Measurements from ENCODE around the gene OTX2. TPM values are rescaled to one million over a fixed set of nuclear protein-coding genes. Genes with fewer than 3 reads are reported as not detected.

Gene OTX2
- total RNA-seq, 4 donors from 2014 or later, result not detected

DNA sequence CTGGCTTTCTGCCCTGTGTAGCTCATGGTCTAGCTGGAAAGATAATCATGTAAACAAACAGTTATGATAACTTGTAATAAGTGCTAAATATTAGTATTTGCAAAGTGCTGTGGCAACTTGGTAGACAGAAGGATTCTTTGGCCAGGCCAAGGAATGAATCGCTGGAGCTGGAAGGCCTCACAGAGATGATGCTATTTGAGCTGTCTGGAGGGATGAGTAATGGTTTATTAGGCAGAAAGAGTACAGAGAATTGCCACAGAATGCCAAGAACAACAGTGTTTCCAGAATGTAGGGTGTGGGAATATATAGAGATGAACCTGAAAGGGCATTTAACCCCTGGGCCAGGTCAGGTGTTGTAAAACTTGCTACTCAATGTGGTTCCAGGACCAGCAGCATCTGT lies 27.6 kb downstream of the OTX2 start:
- TF ChIP-seq, protein P1, sequence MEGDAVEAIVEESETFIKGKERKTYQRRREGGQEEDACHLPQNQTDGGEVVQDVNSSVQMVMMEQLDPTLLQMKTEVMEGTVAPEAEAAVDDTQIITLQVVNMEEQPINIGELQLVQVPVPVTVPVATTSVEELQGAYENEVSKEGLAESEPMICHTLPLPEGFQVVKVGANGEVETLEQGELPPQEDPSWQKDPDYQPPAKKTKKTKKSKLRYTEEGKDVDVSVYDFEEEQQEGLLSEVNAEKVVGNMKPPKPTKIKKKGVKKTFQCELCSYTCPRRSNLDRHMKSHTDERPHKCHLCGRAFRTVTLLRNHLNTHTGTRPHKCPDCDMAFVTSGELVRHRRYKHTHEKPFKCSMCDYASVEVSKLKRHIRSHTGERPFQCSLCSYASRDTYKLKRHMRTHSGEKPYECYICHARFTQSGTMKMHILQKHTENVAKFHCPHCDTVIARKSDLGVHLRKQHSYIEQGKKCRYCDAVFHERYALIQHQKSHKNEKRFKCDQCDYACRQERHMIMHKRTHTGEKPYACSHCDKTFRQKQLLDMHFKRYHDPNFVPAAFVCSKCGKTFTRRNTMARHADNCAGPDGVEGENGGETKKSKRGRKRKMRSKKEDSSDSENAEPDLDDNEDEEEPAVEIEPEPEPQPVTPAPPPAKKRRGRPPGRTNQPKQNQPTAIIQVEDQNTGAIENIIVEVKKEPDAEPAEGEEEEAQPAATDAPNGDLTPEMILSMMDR (IDR thresholded peaks at IDR 0.05), result no peak
- TF ChIP-seq POLR2A (IDR thresholded peaks at IDR 0.05), result no peak
- 45 to 62% methylated on average over 1 of the region's 1 CpG for WGBS, 2 donors
- intact Hi-C loops (cut with DNase I; ENCODE audit: low total_unique reads), result no loop called here

DNA sequence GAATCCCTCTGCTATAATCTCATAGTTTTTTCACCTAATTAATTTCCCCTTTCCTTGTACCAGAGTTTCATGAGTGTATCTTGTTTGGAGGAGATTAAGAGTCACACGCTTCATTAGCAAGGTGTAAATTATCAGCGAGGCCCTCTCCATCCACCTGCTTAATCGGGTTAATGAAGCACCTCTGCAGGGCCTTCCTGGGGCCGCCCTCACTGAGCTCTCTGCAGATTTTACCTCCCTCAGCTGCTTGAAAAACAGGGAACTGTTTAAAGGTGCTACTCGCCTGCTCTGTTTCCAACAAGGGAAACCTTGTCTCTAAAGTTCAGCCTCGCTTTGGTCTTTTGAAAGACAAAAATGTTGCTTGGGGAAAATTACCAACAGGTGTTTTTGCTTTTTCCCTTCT lies 35.8 kb downstream of the OTX2 start:
- TF ChIP-seq POLR2A (IDR thresholded peaks at IDR 0.05), result no peak
- TF ChIP-seq, protein P1 (IDR thresholded peaks at IDR 0.05), result no peak
- H3K4me3 ChIP-seq (ENCODE audit: low read depth, poor library complexity, severe bottlenecking), result no peak overlapping the region
- WGBS, 2 donors, result 40 to 47% methylated on average over 6 of the region's 6 CpGs
- intact Hi-C loops (cut with DNase I; ENCODE audit: low total_unique reads), result no loop called here
- no peak for DNase-seq (ENCODE audit: low spot score in 2 of 2)

More for the DNA sequence above, 27.6 kb downstream of the OTX2 start:
- H3K4me3 ChIP-seq (ENCODE audit: low read depth, poor library complexity, severe bottlenecking), result no peak overlapping the region
- DNase-seq (ENCODE audit: low spot score in 2 of 2), result no peak

DNA sequence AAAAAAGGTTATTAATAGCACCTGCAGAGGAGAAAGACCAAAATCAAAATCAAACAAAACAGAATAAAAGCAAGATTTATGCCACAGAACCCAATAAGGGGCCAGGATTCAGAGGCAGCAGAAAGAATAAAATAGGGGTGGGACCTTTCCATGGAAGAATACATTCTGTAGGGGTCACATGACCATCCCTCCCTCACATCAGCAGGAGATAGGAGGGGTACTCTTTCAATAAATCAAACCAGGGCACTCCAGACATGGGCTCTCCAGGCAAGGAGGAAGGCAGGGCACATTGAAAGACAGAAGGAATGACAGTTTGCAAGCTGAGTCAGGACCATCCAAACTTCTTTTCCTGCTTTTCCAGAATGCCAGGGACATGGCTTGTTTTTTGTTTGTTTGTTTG lies 39.8 kb downstream of the OTX2 start:
- no peak overlapping the region for H3K4me3 ChIP-seq (ENCODE audit: low read depth, poor library complexity, severe bottlenecking)
- no peak for DNase-seq (ENCODE audit: low spot score in 2 of 2)
- intact Hi-C loops (cut with DNase I; ENCODE audit: low total_unique reads), result no loop called here
- no peak for TF ChIP-seq POLR2A (IDR thresholded peaks at IDR 0.05)

DNA sequence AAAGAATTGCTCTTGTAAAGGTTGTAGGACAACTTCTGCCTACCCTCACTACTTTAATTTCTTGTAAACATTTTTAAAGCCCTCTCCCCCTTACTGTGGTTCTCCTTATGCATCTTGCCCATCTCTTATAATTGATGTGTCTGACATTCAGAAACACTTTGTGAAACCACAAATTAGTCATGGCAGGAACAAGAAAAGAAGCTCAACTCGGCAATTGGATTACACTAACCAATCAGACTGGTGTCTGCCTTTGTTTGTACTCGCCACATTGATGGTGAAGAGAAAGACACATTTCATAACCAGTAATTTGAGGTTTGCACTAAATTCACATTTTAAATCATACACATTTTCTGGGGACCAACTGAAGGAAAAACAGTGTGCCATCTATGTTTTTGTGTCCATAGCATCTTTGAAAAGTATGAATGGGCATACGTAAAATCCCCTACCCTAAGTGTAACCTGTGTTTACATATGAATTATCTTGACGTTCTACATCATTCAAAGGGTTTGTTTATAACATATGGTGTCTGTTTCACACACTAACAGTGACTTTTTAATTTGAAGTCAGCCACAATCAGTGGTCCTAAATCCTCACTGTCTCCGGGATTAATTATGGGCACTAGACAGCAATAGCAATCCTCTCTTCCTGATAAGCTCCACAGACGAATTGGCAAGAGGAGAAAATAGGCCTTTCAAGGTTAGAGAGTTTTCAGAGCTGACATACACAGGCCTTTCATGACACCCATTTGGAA lies 49.9 kb downstream of the OTX2 start:
- intact Hi-C loops (cut with DNase I; ENCODE audit: low total_unique reads), result no loop called here
- no peak overlapping the region for H3K4me3 ChIP-seq (ENCODE audit: low read depth, poor library complexity, severe bottlenecking)
- DNase-seq (ENCODE audit: low spot score in 2 of 2), result no peak
- TF ChIP-seq POLR2A (IDR thresholded peaks at IDR 0.05), result no peak
- TF ChIP-seq, protein P1 (IDR thresholded peaks at IDR 0.05), result no peak
- WGBS, 2 donors, result 55 to 60% methylated on average over 6 of the region's 6 CpGs

DNA sequence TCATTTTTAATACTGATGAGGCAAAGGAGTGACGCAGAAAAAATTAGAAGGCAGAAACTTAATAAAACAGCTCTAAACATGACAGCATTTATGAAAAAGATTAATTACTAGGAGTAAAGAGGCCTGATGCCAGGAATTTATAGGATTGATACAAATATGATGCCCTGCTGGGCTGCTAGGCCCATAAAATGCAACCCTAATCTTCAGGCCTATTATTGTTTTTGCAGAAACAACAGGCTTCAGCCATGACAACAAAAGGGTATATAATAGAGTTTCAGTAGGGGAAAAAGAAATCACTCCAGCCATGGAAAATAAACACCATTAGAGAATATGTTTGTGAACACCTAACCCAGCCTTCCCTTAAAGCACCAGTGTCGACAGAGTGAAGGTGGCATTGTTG lies 50.6 kb downstream of the OTX2 start:
- no peak for TF ChIP-seq POLR2A (IDR thresholded peaks at IDR 0.05)
- TF ChIP-seq, protein P1 (IDR thresholded peaks at IDR 0.05), result no peak
- DNase-seq (ENCODE audit: low spot score in 2 of 2), result no peak
- no peak overlapping the region for H3K4me3 ChIP-seq (ENCODE audit: low read depth, poor library complexity, severe bottlenecking)
- intact Hi-C loops (cut with DNase I; ENCODE audit: low total_unique reads), result no loop called here
- WGBS, 2 donors, result 83 to 88% methylated on average over 2 of the region's 2 CpGs

DNA sequence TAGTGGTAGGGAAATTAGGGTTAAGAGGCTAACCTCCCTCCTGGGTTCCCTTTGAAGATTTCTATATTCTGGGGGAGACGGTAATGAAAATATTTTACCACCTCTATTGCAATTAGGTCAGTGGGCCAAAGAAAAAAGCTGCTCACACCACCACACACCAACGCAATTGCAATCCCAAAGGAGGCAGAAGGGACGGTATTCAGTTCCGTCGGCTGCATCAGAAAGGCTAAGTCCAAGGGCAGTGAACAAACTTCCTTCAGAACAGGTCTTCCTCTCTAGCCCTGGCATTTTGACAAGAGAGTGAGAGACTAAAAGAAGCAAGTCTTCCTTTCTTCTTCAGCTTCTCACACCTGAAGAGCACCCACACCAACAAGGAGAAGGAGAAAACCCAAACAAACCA lies 51.2 kb downstream of the OTX2 start:
- intact Hi-C loops (cut with DNase I; ENCODE audit: low total_unique reads), result no loop called here
- no peak overlapping the region for H3K4me3 ChIP-seq (ENCODE audit: low read depth, poor library complexity, severe bottlenecking)
- 72 to 77% methylated on average over 5 of the region's 5 CpGs for WGBS, 2 donors
- TF ChIP-seq, protein P1 (IDR thresholded peaks at IDR 0.05), result no peak
- TF ChIP-seq POLR2A (IDR thresholded peaks at IDR 0.05), result no peak
- DNase-seq (ENCODE audit: low spot score in 2 of 2), result no peak

All from lower leg skin (tissue), 4 donors.